Heart left ventricle (tissue), 16 donors: ENCODE data around the gene MECP2. TPM values are rescaled to one million over a fixed set of nuclear protein-coding genes. Genes with fewer than 3 reads are reported as not detected.

Source experiments
- ATAC-seq, 4 donors: fragments of 200-7000 bp; cut with Tn5 transposase; one replicate each; pipeline ENCODE4 v1.9.1; 2020 to 2022; ENCODE audit warnings: moderate library complexity in 4 of 4, mild to moderate bottlenecking in 3 of 4, moderate number of reproducible peaks in 1 of 4
- DNase-seq, 5 donors: peaks; one replicate each; pipeline ENCODE4 v3.0.0-alpha.2; 2020
- H3K27ac ChIP-seq, 12 donors: fragments of 200-600 bp; sonication (generic) in 4 of 12; one replicate each; pipeline versions ENCODE4 v1.5.0 to v1.8.0; 2016 to 2022; ENCODE audit warnings: mild to moderate bottlenecking in 2 of 12
- H3K27me3 ChIP-seq, 9 donors: fragments of 200-600 bp; sonication (generic) in 2 of 9; one replicate each; pipeline versions ENCODE4 v1.5.1 to v1.8.0; 2016 to 2022; ENCODE audit warnings: mild to moderate bottlenecking in 3 of 9
- H3K36me3 ChIP-seq, 9 donors: fragments of 200-600 bp; sonication (generic) in 2 of 9; one replicate each; pipeline versions ENCODE4 v1.5.0 to v1.8.0; 2018 to 2022; ENCODE audit warnings: mild to moderate bottlenecking in 2 of 9
- H3K4me1 ChIP-seq, 12 donors: fragments of 200-600 bp; sonication (generic) in 4 of 12; one replicate each; pipeline versions ENCODE4 v1.5.0 to v1.8.0; 2016 to 2022; ENCODE audit warnings: mild to moderate bottlenecking in 3 of 12
- H3K4me3 ChIP-seq, 12 donors: fragments of 200-600 bp; sonication (generic) in 4 of 12; one replicate each; pipeline versions ENCODE4 v1.5.0 to v1.8.0; 2017 to 2022; ENCODE audit warnings: mild to moderate bottlenecking in 9 of 12, moderate library complexity in 4 of 12
- H3K9me3 ChIP-seq, 12 donors: fragments of 200-600 bp; sonication (generic) in 4 of 12; one replicate each; pipeline versions ENCODE4 v1.5.0 to v1.8.0; 2016 to 2022; ENCODE audit warnings: mild to moderate bottlenecking in 1 of 12
- CTCF ChIP-seq, 12 donors: fragments of 200-600 bp; sonication (generic) in 4 of 12; IDR thresholded peaks; one replicate each; pipeline versions ENCODE4 v1.5.0 to v1.8.0; 2018 to 2022; ENCODE audit warnings: antibody characterized with exemption in 12 of 12, mild to moderate bottlenecking in 5 of 12
- POLR2A ChIP-seq, 2 donors: fragments of 450-650 bp; IDR thresholded peaks; one replicate each; pipeline ENCODE4 v1.6.1; 2017; ENCODE audit warnings: antibody characterized with exemption in 2 of 2, mild to moderate bottlenecking in 2 of 2, moderate library complexity in 2 of 2
- WGBS, 4 donors: extraction: QIAGEN DNeasy Blood & Tissue Kit in 2 of 4; methylation state at CpG; one replicate each; pipeline versions ENCODE4 v1.1.5 to v1.1.7; 2013 to 2018; 5-methylcytosine and 5-hydroxymethylcytosine counted together
- intact Hi-C, 10 donors: fragments of 100-400 bp; cut with DNase I; formaldehyde crosslinking; loops; one replicate each; pipeline versions ENCODE4 v1.11.1 to v1.14.2; 2022
- polyA plus RNA-seq, 2 donors: library from polyadenylated mRNA; stranded (reverse); fragments of 200-250 nt; gene quantifications; one replicate each; pipeline ENCODE4 v1.2.3, GENCODE V29; 2013
- total RNA-seq, 9 donors: library from RNA; depleted of rRNA in 2 of 9; stranded (reverse); fragments of >200 nt in 2 of 9; fragmentation: NEBNext Ultra II Directional in 3 of 9; extraction: Animal tissue kit (Norgen Biotek cat#: 25700) in 3 of 9; gene quantifications; one replicate each; pipeline versions ENCODE4 v1.1.0 to v1.2.4, GENCODE V29; 2016 to 2023
- donor health status: ischemic (EF 13 %, LVEDD 7.1; RV severe dilation, severe dysfunction).
- donor health status: healthy with polysubstance abuse.
- donor health status: DM: no; HTN: yes; CAD: no.
- donor health status: DM: no; HTN: no; CAD: no.
- donor health status: ischemic (EF 25% LVEDD 6.9; RV normal size, moderate dysfunction).
- donor health status: ischemic (EF 25% LVEDD 5.7; RV mildly dilated, moderate dysfunction).
- donor health status: healthy.
- donor health status: DM: yes; HTN: yes; CAD: no.
- donor health status: ischemic (EF 35%, LVEDD 5.7; RV mildly dilated, moderate dysfunction).
- donor health status: nonischemic (EF 11% LVEDD 7.7; RV severe dilation, severe dysfunction).
- donor health status: DM: yes; HTN: yes; CAD: no.
- donor health status: PGD.
- donor health status: ischemic (EF 29% LVEDD 5.4; RV normal size, mild dysfunction).
- donor health status: nonischemic (EF 23%, LVEDD 6.1; RV moderate dilation, normal function).

The MECP2 gene
- total and polyA plus RNA-seq, 11 donors, result 22.7 to 83.3 (median 33.6) TPM

- H3K4me3 ChIP-seq, result no peak overlapping the region
- WGBS, 4 donors, result 83 to 92% (median 87%) methylated on average over 8 of the region's 8 CpGs
- H3K4me1 ChIP-seq, result no peaks in the 10 kb centered on the region
- DNase-seq (no peak), ATAC-seq (no peak)
- H3K36me3 ChIP-seq, result no peaks in the 10 kb centered on the region
- intact Hi-C loops, result no loop called here
- no peaks in the 10 kb centered on the region for H3K9me3 ChIP-seq
- no peak overlapping the region for H3K27ac ChIP-seq
- TF ChIP-seq CTCF (IDR thresholded peaks at IDR 0.05) (no peak), POLR2A (IDR thresholded peaks at IDR 0.05) (no peak)
- H3K27me3 ChIP-seq, result no peaks in the 10 kb centered on the region
These were observed 44.9 kb upstream of the MECP2 start for GRCh38 chrX:154142386-154142785.

GRCh38 chrX:154140742-154141141 is 43.2 kb upstream of the MECP2 start:
- Histone ChIP-seq H3K4me1 (peaks cover 0 to 12% (median 4%) of the 10 kb centered on the region in 12 donors), H3K27me3 (peaks cover 0 to 10% (median 0%) of the 10 kb centered on the region in 9 donors), H3K27ac (no peak overlapping the region), H3K9me3 (no peaks in the 10 kb centered on the region), H3K4me3 (no peak overlapping the region), H3K36me3 (no peaks in the 10 kb centered on the region)
- TF ChIP-seq CTCF (IDR thresholded peaks at IDR 0.05) (no peak), POLR2A (IDR thresholded peaks at IDR 0.05) (no peak)
- intact Hi-C loops, result no loop called here
- WGBS, 4 donors, result 71 to 92% (median 88%) methylated on average over 10 of the region's 10 CpGs
- DNase-seq (no peak), ATAC-seq (no peak)

- ATAC-seq (no peak), DNase-seq (no peak)
- no peak overlapping the region for H3K4me3 ChIP-seq
- H3K9me3 ChIP-seq, result no peaks in the 10 kb centered on the region
- TF ChIP-seq POLR2A (IDR thresholded peaks at IDR 0.05), result no peak
- no peak for TF ChIP-seq CTCF (IDR thresholded peaks at IDR 0.05)
- intact Hi-C loops, result no loop called here
- H3K36me3 ChIP-seq, result no peaks in the 10 kb centered on the region
- no peak overlapping the region for H3K27ac ChIP-seq
- H3K4me1 ChIP-seq, result peaks cover 0 to 16% (median 4%) of the 10 kb centered on the region in 12 donors
- H3K27me3 ChIP-seq, result peaks cover 0 to 15% (median 0%) of the 10 kb centered on the region in 9 donors
- 79 to 93% (median 89%) methylated on average over 10 to 12 of the region's 12 CpGs for WGBS, 4 donors
These were observed 42.7 kb upstream of the MECP2 start for GRCh38 chrX:154140206-154140605.

- no peaks in the 10 kb centered on the region for H3K9me3 ChIP-seq
- H3K27ac ChIP-seq, result no peak overlapping the region
- peaks cover 0 to 16% (median 4%) of the 10 kb centered on the region in 12 donors for H3K4me1 ChIP-seq
- H3K4me3 ChIP-seq, result no peak overlapping the region
- intact Hi-C loops, result no loop called here
- DNase-seq (no peak), ATAC-seq (no peak)
- TF ChIP-seq POLR2A (IDR thresholded peaks at IDR 0.05) (no peak), CTCF (IDR thresholded peaks at IDR 0.05) (no peak)
- no peaks in the 10 kb centered on the region for H3K36me3 ChIP-seq
- 89 to 95% (median 91%) methylated on average over 10 of the region's 10 CpGs for WGBS, 4 donors
- H3K27me3 ChIP-seq, result peaks cover 0 to 24% (median 0%) of the 10 kb centered on the region in 9 donors
These were observed 41.3 kb upstream of the MECP2 start for GRCh38 chrX:154138857-154139256.
